Mesendoderm (in vitro differentiated cells): ENCODE measurements around the gene PIK3CB.
A peak's percentile ranks its signal among the peaks of the same experiment; 100 is the strongest.
"Not testable (repeated sequence)": the region's sequence is repeated elsewhere in the genome, so short reads cannot be mapped to it uniquely, and the experiment has no call there.

ENCODE experiments used
- DNase-seq: peaks from one replicate; pipeline ENCODE4 v3.0.0; 2013
- H2AK5ac ChIP-seq: 2 replicates; pipeline ENCODE4 v1.6.1; 2013; ENCODE audit warnings: low read length, inconsistent platforms
- H2BK120ac ChIP-seq: 2 replicates; pipeline ENCODE4 v1.6.1; 2013; ENCODE audit warnings: low read depth, mild to moderate bottlenecking, low read length, moderate library complexity, mixed read lengths
- H2BK15ac ChIP-seq: replicated peaks from 2 replicates; pipeline ENCODE4 v1.6.1; 2013; ENCODE audit warnings: low read depth, mild to moderate bottlenecking, moderate library complexity
- H2BK5ac ChIP-seq: 2 replicates; pipeline ENCODE4 v1.6.1; 2013; ENCODE audit warnings: low read length, inconsistent platforms
- H3K18ac ChIP-seq: 2 replicates; pipeline ENCODE4 v1.6.1; 2013; ENCODE audit warnings: mild to moderate bottlenecking, low read length, mixed read lengths
- H3K23ac ChIP-seq: one replicate; pipeline ENCODE4 v1.6.1; 2013; ENCODE audit warnings: low read length
- H3K27ac ChIP-seq: 2 replicates; pipeline ENCODE4 v1.5.1; 2013; ENCODE audit warnings: low read depth, mild to moderate bottlenecking, inconsistent platforms, low read length, moderate library complexity
- H3K27me3 ChIP-seq: 2 replicates; pipeline ENCODE4 v1.6.1; 2013; ENCODE audit warnings: low read length, control low read depth, mild to moderate bottlenecking, inconsistent platforms; ENCODE audit not compliant: insufficient read depth, poor library complexity
- H3K36me3 ChIP-seq: 2 replicates; pipeline ENCODE4 v1.6.1; 2013; ENCODE audit warnings: low read length, inconsistent platforms; ENCODE audit not compliant: control insufficient read depth, insufficient read depth
- H3K4ac ChIP-seq: one replicate; pipeline ENCODE4 v1.6.1; 2013; ENCODE audit warnings: low read depth, mild to moderate bottlenecking, low read length, moderate library complexity
- H3K4me1 ChIP-seq: 2 replicates; pipeline ENCODE4 v1.6.1; 2013; ENCODE audit warnings: low read depth, low read length, inconsistent platforms; ENCODE audit not compliant: control insufficient read depth
- H3K4me2 ChIP-seq: 2 replicates; pipeline ENCODE4 v1.6.1; 2013; ENCODE audit warnings: low read length
- H3K4me3 ChIP-seq: 2 replicates; pipeline ENCODE4 v1.5.1; 2013; ENCODE audit warnings: mild to moderate bottlenecking, low read length
- H3K56ac ChIP-seq: one replicate; pipeline ENCODE4 v1.6.1; 2013; ENCODE audit warnings: low read length
- H3K79me1 ChIP-seq: 2 replicates; pipeline ENCODE4 v1.6.1; 2013; ENCODE audit warnings: low read length, inconsistent platforms
- H3K79me2 ChIP-seq: 2 replicates; pipeline ENCODE4 v1.6.1; 2013; ENCODE audit warnings: mild to moderate bottlenecking, low read length; ENCODE audit not compliant: control insufficient read depth, insufficient read depth
- H3K9ac ChIP-seq: 2 replicates; pipeline ENCODE4 v1.6.1; 2013; ENCODE audit warnings: low read length, inconsistent platforms
- H4K5ac ChIP-seq: one replicate; pipeline ENCODE4 v1.6.1; 2013; ENCODE audit warnings: low read length
- H4K8ac ChIP-seq: one replicate; pipeline ENCODE4 v1.6.1; 2013; ENCODE audit warnings: low read depth, mild to moderate bottlenecking, control low read depth, low read length, moderate library complexity
- WGBS: extraction: QIAGEN DNeasy Blood & Tissue Kit; methylation state at CpG from one replicate; pipeline ENCODE4 v1.1.7; 2013; ENCODE audit warnings: low lambda C conversion rate, missing lambda C conversion rate; ENCODE audit not compliant: insufficient coverage; ENCODE audit errors: extremely low coverage; 5-methylcytosine and 5-hydroxymethylcytosine counted together

PIK3CB gene

DNA sequence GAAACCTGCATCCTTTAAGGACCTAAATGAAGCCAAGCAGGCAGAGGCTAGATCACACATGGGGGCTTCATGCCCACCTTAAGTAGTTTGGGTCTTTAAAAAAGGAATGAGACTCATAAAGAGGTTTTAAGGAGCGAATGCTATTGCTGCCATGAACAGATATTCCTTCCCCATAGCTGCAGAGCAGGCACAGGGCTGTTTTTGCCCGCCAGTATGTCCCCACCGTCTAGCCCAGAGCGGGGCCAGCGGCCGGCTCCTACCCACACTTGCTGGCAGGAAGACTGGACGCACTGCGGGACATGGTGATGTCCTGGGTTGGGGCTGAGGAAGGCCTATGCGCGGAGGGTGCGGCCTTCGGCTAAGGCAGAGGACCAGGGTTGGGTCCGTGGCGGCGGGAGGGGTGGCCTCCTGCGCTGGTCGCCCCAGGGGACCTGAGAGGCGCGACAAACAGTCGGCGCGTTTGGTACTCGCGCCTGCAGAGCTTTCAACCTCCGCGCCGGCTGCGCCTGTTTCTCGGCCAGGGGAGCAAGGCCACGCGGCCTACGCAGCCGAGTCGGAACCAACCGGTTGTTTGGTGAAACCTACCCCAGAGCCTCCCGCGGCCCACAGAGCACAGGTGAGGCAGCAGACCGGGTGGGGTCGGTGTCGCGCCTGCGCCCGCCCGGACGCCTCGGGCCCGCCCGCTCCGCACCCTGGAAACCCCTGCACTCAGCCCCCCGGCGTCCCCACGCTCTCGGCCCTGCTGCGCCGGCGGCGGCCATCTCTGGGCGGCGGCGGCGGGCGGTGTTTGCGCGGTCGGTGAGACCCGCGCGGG, 226.2 kb downstream of the PIK3CB start, which contains the start of gene FAIM:
FAIM (plus strand) TSS at position 450 of the 814 bp plus-strand sequence. CDS start 10,956 bp downstream, outside the sequence.
- Histone ChIP-seq H2BK120ac (peak within 1 kb of the TSS; percentile 37), H3K4ac (peak within 1 kb of the TSS; percentile 88), H2BK5ac (peak within 1 kb of the TSS; percentile 25), H3K27me3 (no peaks in the 10 kb centered on the region), H3K36me3 (no peaks in the 10 kb centered on the region), H4K8ac (peak within 1 kb of the TSS; percentile 3), H3K79me1 (no peaks in the 10 kb centered on the region), H3K23ac (no peak within 1 kb of the TSS), H3K4me2 (peak within 1 kb of the TSS; percentile 84), H3K56ac (peak within 1 kb of the TSS; percentile 91), H2BK15ac (no peak within 1 kb of the TSS), H4K5ac (no peak within 1 kb of the TSS), H2AK5ac (no peak within 1 kb of the TSS), H3K18ac (peak within 1 kb of the TSS; percentile 89), H3K9ac (peak within 1 kb of the TSS; percentile 84), H3K27ac (peak within 1 kb of the TSS; percentile 45), H3K4me3 (peak within 1 kb of the TSS; percentile 65), H3K4me1 (no peaks in the 10 kb centered on the region), H3K79me2 (no peaks in the 10 kb centered on the region)
- no CpG with 5 or more reads among the region's 68 CpGs for WGBS
- DNase-seq: peak; percentile 82

DNA sequence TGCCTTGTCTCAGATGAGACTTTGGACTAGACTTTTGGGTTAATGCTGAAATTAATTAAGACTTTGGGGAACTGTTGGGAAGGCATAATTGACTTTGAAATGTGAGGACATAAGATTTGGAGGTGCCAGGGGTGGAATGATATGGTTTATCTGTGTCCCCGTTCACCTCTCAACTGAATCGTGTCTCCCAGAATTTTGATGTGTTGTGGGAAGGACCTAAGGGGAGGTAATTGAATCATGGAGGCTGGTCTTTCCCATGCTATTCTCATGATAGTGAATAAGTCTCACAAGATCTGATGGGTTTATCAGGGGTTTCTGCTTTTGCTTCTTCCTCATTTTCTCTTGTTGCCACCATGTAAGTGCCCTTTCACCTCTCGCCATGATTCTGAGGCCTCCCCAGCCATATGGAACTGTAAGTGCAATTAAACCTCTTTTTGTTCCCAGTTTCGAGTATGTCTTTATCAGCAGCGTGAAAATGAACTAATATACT, 230.6 kb downstream of the PIK3CB start:
- not testable (repeated sequence) for H3K4me1 ChIP-seq, H3K27ac ChIP-seq, H3K23ac ChIP-seq, H2BK120ac ChIP-seq, H4K8ac ChIP-seq, H3K27me3 ChIP-seq, H3K4me2 ChIP-seq, H3K4me3 ChIP-seq, H3K36me3 ChIP-seq, H3K9ac ChIP-seq, DNase-seq, H2AK5ac ChIP-seq, H2BK5ac ChIP-seq, H4K5ac ChIP-seq, H3K79me2 ChIP-seq, H3K56ac ChIP-seq, H2BK15ac ChIP-seq, H3K18ac ChIP-seq, H3K79me1 ChIP-seq, H3K4ac ChIP-seq
- no CpG with 5 or more reads among the region's 5 CpGs for WGBS
